ENCODE results near the gene SLC26A6.

Gene SLC26A6

DNA sequence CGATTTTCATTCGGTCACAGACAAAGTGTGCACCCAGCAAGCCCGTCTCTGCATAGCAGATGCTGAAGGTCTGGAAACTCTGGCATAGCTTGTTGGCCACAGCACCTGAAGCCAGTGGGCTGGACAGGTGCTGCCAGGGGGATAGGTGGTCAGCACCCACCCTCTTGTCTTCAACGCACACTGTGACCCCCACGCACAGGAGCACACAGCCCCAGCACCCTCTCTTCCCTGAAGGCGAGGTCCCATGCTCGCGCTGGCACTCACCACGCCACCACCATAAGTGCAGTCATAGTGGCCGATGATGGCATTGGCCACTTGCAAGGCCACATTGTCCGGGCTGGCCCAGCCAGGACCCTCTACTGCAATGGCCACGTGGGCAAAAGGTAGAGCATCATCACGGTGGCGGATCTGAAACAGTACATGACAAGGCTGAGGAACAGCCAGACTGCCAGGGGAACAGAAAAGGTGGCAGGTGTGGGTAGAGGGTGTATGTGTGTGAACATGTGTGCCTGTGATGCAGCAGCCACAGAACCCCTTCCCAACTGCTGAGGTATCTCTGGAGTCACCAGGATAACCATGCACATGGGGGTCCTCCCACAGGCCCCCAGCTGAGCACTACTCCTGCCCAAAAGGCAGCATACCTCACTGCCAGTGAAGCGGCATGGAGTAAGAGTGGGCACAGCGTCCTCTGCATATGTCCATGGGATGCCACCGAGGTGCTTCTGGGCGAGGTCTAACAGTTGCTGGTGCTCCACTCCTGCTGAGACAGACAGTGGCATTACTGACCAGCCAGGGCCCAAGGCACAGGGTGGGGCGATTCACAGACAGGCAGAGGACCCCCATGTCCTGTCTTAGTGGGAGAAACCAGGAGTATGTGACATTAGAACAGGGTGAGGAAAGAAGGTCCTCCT, 34.3 kb downstream of the SLC26A6 start:
- in situ Hi-C loops (cut with MboI; ENCODE audit: low sequenced_read_pairs), result no loop called here

DNA sequence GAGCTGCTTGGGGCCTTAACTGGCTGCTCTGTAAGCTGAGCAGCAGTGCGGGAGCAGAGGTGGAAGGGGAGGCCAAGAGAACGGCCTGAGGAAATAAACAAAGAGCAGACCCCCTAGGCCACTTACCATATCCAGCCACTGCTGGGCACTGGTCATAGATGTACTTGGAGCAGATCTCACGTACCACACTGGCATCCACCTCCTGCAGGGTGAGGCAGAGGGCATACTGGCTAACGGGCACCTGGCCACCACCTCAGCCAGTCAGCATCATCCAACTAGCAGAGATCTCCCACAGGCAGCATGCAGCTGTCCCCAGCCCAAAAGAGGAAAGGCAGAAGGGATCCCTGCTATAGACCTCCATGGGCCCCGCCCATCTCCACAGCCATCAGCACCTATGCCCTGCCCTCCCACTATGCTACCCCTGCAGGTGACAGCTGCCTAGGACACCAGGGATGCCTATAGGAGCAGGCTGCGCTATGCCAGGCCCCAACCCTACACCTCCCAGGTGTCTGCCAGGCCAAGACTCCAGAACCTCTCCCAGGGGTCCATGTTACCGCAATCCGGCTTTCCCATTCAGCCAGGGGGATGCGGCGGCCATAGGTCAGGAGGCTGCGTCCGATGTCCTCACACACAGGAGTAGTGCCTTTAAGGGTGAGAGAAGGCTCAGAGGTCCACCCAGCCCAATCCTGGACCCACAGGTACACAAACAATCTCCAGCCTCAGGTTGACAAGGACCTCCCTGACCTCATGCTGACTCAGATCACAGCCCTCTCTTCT, 35.6 kb downstream of the SLC26A6 start:
- in situ Hi-C loops (cut with MboI; ENCODE audit: low sequenced_read_pairs), result no loop called here

DNA sequence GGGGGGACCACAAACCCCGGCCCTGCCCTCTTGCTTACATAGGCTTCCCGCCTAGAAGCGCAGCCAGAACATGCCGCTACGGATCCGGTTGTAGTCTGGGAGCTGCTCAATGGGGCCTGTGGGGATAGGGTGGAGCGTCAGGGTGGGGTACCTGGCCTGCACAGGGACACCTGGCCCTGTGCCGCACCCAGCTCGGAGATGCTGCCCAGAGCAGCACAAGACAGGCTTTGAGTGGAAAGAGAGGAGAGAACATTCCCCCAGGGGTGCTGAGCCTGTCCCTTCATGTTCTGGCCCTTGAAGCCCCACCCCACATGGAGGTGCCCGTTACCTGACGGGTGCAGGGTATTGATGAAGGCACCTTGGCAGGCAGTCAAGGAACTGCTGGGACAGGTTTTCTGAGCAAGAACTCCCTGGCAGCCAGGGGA, 36.2 kb downstream of the SLC26A6 start:
- in situ Hi-C loops (cut with MboI; ENCODE audit: low sequenced_read_pairs), result no loop called here

DNA sequence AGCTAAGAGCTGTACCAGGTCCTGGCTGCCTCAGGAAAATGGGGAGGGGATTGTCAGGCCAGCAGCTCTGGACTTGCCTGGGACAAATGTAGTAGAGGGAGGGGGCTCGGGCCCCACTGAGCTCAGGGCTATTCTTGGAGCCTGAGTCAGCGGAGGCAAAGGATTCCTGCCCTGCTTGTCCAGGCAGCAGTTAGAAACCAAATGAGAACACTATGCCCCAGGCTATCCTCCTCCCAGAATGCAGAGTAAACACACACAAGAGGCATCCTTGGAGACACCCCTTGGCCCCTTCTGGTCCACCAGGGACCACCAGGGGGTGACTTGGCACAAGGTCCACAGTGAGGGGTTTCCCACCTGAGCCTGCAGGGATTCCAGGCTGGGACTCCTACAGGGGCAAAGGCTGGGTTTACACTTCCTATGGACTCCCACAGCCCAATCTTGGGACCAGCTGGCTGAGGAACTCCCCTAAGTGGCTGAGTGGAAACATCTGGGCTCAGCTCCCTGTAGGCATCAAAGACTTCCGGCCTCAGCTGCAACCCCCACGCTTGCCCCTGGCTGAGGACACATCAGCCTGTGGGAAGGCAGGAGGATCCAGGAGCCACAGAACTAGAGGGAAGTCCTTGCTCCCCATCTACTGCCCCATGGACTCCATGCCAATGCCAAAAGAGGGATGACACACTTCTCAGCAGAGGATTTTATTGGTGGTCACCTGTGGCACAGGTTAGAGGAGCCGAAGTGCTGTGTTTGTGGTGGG, 36.8 kb downstream of the SLC26A6 start:
- in situ Hi-C loops (cut with MboI; ENCODE audit: low sequenced_read_pairs), result no loop called here

DNA sequence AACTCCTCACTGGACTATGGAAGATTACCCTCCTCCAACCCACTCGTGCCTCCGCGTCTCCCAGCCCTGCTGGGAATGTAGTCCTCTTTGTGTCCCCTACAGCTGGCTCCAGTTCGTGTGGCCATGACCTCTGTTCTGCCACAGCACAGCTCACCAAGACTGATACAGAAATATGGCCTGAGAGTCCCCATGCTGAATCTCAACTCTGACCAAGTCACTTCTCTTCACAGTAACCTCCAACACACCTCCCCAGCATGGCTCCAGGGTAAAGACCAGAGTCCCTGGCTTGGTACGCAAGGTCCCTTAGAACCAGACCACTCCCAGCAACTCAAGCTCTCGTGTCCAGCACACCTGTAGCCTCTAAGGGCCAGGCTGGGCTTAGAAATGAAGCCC, 37.9 kb downstream of the SLC26A6 start:
- in situ Hi-C loops (cut with MboI; ENCODE audit: low sequenced_read_pairs), result no loop called here

DNA sequence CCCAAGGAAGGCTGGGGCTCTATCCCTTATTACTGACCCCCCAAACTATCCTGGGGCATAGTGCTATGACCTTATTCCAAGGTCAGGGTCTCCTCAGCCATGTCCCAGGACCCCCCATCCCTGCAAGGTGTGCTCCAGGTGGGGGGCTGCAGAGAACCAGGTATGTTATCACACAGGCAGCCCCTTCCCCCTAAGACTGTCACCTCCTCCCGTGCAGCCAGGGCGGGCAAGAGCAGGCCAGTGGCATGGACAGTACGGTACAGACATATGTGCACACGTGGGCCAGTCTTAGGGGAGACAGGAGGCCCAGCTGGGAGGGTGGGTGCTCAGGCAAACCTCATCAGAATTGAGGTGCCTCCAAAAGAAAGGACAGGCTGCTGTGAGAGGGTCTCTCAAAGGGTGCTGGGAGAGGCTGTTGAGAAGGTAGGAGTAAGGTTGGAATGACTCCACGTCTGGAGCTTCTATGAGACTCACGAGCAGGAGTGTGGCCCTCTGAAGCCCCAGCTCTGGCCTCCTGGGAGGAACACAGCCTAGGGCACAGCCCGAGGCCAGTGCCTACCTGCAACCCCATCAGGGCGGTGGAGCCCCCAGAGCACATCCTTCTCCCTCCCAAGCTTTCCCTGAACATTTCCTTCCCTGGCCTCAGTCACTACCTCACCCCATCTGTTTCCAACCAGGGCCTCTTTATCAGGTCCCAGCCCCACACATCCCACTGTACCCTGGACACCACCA, 38.4 kb downstream of the SLC26A6 start:
- in situ Hi-C loops (cut with MboI; ENCODE audit: low sequenced_read_pairs), result no loop called here

DNA sequence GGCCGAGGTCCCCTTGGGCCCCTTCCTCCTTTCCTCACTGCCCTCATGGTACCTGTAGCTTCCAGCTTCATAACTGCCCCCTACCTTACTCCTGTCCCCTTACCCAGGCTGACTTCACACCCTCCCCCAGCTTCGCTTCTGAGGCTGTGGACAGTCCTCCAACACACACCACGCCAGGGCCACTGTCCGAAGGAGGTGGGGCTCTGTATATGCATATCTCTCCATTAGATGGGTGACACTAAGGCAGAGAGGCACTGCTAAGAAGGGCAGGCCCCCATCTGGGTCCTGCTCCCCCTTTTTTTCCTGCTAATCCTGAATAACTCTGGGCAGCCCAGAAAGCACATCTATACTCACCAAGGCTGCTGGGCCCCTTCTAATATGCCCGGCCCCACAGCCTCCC, 39.1 kb downstream of the SLC26A6 start:
- in situ Hi-C loops (cut with MboI; ENCODE audit: low sequenced_read_pairs), result no loop called here

DNA sequence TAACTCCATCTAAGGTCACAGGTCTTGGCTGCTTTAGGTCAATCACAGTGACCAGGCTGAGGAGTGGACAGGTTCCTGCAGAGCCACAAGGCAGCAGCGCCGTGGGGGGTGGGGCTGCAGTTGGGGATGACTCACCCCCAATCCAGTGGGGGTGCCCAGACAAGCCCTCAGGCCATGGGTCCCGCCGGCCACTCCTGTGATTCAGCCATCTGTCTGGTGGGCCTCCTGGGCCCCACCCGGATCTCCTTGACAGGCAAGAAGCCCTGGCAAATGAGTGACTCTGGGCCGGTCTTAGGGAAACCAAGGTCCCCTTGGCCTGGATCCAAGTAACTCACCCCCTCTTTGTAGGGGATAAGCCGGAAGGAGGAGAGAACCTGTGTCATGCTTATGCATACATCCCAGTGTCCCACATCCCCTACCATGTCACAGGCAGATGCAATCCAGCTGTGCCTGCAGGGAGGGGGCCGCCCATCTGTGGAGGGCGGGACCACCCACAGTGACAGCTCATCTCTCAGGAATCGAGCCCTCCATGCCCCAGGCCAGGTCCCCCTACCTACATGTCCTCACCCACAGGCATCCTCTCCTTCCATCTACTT, 39.6 kb downstream of the SLC26A6 start:
- in situ Hi-C loops (cut with MboI; ENCODE audit: low sequenced_read_pairs), result no loop called here

DNA sequence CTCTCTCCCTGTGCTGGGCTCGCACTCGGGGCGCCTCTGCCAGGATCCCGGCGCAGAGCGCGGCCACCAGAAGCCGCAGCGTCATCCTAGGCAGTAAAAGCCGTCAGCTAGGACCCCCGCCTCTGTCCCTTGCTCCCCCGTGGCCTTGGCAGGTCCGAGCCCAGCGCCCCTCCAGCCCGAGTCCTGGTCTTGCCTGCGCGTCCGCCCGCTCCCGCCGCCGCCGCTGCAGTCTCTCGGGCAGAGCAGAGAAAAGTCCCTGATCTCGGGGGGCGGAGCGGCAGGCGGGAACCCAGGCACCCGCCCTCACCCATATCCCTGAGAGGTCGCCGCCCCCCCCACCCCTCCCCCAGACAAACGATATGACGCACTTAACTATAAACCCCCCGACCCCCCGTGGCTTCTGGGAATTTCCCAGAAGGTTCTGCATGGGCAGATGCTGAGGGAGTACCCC, 40.2 kb downstream of the SLC26A6 start, which contains the start of gene COL7A1:
Gene COL7A1, minus strand, starts transcription at position 255 of the 451 bp plus-strand sequence. Its CDS starts 170 bp downstream, at position 85.
- in situ Hi-C loops (cut with MboI; ENCODE audit: low sequenced_read_pairs), result no loop called here

DNA sequence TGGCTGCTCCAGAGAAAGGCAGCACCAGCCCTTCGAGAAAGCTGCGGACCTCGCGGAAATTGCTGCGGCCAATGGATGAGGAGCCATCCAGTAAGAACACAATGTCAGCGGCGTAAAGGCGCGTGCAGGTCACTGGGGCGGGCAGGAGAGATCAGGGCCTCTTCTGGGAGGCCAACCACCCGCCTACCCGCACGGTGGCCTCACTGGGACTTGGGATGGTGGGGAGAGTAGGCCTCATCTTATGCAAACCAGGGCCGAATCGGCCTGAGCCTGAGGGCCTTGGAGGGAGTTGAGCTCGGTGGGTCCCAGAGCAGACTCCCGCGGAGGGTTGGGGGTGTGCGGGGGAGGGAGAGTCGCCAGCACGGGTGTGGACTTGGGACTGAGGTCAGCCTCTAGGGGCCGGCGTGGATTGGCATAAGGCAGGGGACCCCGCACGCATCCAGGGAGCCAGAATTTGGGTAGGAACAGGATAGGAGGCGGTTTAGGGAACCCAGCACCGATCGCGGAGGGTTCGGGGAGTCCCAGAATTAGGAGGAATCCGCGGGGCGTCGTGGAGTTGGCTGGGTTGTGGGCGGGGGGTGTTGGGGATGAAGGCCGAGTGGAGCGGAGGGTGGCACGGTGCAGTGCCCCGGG, 40.7 kb downstream of the SLC26A6 start:
- in situ Hi-C loops (cut with MboI; ENCODE audit: low sequenced_read_pairs), result no loop called here

DNA sequence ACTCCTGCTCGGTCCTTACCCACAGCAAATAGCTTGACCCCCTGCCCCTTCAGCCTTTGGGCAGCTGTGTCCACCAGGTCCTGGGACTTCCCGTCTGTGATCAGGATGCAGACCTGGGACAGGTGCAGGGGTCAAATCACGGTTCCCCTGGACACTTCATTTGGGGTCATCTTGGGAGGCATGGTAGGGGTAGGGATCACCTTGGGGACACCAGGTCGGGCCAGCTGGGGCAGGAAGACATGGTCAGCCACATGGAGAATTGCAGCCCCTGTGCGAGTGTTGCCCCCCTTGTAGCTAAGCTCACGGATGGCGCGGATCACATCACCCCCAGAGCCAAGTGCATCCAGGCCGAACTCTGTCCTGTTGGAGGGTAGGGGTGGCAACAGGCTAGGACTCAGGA, 41.9 kb downstream of the SLC26A6 start:
- in situ Hi-C loops (cut with MboI; ENCODE audit: low sequenced_read_pairs), result no loop called here

DNA sequence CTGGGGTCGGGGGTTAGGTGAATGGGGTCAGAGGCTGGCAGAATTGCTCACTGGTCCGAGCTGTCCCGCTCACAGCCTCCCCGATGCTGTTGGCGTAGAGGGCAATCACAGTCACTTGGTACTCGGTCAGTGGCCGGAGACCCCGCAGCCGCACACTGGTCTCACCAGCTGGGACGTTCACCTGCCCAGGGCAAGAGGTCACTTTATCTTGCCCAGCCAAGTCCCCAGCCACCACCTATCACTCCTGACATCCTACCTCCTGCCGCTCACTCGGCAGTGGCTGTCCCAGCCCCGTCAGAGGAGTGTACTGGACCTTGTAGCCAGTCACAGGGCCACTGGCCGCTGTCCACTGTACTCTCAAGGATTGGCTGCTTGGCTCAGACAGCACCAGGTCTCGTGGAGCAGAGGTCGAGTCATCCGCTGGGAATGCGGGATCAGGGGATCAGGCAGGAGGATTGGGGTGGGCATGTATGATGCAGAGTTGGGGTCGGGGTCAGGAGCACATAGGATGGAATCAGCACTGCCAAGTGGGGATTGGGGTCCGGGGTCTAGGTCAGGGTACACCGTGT, 42.7 kb downstream of the SLC26A6 start:
- in situ Hi-C loops (cut with MboI; ENCODE audit: low sequenced_read_pairs), result no loop called here

DNA sequence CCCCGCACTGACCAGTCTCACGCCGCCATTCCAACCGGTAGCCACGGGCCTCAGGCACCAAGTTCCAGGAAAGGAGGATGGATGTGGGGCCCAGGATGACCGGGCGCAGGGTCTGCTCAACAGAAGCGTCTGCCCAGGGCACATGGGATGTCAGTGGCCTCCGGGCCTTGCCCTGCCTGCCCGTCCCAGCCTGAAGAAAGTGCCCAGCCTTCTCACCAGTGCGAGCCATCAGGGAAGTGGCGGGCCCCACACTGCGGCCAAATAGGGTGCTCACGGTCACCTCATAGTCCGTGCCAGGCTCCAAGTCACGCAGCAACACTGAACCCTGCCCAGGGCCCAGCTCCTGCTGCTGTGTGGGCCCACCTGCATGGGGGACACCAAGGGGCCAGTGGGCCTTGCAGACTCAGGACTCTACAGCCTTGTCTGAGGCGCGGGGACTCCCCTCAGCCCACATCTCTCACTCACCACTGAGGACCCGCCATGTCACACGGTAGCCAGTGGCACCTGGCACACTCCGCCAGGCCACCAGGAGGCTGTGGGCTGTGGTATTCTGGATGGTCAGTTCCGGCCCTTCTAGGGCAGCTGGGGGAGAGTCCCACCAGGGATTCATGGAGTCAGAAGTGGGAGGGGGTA, 43.3 kb downstream of the SLC26A6 start:
- in situ Hi-C loops (cut with MboI; ENCODE audit: low sequenced_read_pairs), result no loop called here

DNA sequence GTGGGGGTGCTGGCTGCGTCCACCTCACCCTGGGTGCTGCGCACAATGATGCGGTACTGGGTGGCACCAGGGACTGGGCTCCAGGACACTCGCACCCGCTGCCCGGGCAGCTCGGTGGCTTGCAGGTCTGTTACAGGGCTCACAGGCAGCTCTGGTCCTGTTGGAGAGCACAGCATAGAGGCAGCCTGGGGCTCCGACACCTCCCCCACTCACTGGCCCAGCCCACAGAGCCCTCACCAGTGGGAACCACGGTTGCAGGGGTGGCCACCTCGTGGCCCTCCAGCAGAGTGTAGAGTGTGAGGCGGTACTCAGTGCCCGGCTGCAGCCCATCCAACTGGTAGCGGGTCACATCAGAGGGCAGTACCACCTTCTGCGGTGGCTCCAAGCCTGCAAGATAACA, 43.8 kb downstream of the SLC26A6 start:
- in situ Hi-C loops (cut with MboI; ENCODE audit: low sequenced_read_pairs), result no loop called here

DNA sequence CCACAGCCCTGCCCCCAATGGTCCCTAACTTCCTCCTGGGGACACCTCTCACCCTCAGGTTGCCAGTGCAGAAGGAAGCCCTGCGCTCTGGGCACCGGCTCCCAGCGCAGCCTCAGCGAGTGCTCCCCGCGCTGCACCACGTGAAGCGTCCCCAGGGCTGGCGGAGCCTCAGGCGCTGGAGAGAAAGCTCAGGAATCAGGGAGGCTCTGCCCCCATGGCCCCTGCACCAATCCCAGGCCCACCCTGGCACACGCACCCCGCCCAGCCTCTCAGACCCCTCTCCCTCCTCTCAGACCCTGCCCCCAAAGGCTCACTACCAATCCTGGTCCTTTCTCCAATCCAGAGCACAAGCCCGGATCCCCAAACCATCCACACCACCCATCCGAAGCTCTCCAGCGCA, 47.0 kb downstream of the SLC26A6 start:
- in situ Hi-C loops (cut with MboI; ENCODE audit: low sequenced_read_pairs), result no loop called here

DNA sequence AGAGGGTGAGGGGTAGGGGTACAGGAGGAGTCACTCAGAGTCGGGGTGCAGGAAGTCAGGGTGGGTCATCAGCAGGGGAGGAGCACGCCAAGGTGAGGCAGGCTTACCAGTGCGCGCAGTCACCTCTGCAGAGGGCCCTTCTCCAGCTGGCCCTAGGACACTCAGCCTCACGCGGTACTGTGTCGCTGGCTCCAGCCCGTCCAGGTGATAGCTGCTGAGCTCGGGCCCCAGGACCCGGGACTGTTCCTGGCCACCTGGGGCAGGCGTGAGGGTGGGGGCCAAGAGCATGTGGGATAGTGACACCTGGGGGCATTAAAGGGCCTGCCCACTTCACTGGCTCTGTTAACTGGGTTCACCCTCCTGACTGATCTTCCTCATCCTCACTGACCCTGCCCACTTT, 47.6 kb downstream of the SLC26A6 start:
- in situ Hi-C loops (cut with MboI; ENCODE audit: low sequenced_read_pairs), result no loop called here

DNA sequence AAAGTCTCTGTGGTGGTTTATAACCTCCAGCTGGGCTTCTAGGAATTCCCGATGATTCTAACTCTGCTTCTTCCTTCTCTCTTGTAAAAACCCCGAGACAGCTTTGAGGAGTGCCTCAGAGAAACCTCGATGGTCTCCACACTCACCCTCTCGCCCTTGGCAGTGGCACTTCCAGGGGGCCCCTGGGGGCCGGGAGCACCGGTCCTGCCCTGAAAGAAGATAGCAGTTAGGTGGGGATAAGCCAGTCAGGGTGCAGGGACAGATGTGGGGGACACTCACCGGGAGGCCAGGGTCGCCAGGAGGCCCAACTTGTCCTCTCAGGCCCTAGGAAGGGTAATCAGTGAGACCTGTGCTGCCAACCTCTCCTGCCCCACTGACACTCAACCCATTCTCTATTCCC, 49.9 kb downstream of the SLC26A6 start:
- in situ Hi-C loops (cut with MboI; ENCODE audit: low sequenced_read_pairs), result no loop called here

DNA sequence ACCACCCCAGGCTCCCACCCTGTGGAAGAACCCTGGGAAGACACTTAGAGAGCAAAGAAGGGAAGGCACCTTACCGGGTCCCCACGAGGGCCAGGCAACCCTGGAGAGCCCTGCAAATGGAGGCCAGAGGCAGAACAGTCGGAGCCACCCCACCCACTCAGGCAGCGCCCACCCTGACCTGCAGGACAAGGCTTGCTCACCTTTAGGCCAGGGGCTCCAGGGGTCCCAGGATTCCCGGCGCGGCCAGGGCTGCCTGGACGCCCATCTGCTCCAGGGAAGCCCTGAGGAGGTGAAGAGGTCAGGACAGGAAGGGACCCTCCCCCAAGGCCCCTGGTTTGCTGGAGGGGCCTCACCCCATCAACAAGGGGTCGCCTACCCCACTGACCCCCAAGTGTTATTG, 50.4 kb downstream of the SLC26A6 start:
- in situ Hi-C loops (cut with MboI; ENCODE audit: low sequenced_read_pairs), result no loop called here
